Neuronal stem cell (in vitro differentiated cells): ENCODE results near the gene OR5C1.

Source experiments
- DNase-seq: peaks from one replicate; pipeline ENCODE4 v3.0.0-alpha.2; 2013; ENCODE audit warnings: low spot score
- H2AFZ ChIP-seq: one replicate; pipeline ENCODE4 v1.6.1; 2013; ENCODE audit warnings: mild to moderate bottlenecking, low read length, inconsistent platforms
- H2AK5ac ChIP-seq: 2 replicates; pipeline ENCODE4 v1.6.1; 2013; ENCODE audit warnings: low read depth, mild to moderate bottlenecking, inconsistent platforms, low read length, moderate library complexity, mixed read lengths
- H2BK120ac ChIP-seq: 2 replicates; pipeline ENCODE4 v1.6.1; 2013; ENCODE audit warnings: low read depth, mild to moderate bottlenecking, inconsistent platforms, low read length, moderate library complexity, mixed read lengths
- H2BK12ac ChIP-seq: one replicate; pipeline ENCODE4 v1.6.1; 2013; ENCODE audit warnings: low read length, inconsistent platforms
- H2BK15ac ChIP-seq: 2 replicates; pipeline ENCODE4 v1.6.1; 2013; ENCODE audit warnings: mild to moderate bottlenecking, low read length, inconsistent platforms, mixed read lengths
- H2BK5ac ChIP-seq: one replicate; pipeline ENCODE4 v1.6.1; 2013; ENCODE audit warnings: inconsistent platforms, mild to moderate bottlenecking, low read length, moderate library complexity
- H3K14ac ChIP-seq: one replicate; pipeline ENCODE4 v1.6.1; 2013; ENCODE audit warnings: low read length, inconsistent platforms
- H3K18ac ChIP-seq: 2 replicates; pipeline ENCODE4 v1.6.1; 2013; ENCODE audit warnings: low read length, inconsistent platforms
- H3K23ac ChIP-seq: 2 replicates; pipeline ENCODE4 v1.6.1; 2013; ENCODE audit warnings: low read depth, mild to moderate bottlenecking, mixed read lengths, low read length, inconsistent platforms; ENCODE audit not compliant: poor library complexity
- H3K27ac ChIP-seq: replicated peaks from 3 replicates; pipeline ENCODE4 v1.5.1; 2013; ENCODE audit warnings: low read length, inconsistent platforms
- H3K27me3 ChIP-seq, 3 experiments: 2 replicates each; pipeline ENCODE4 v1.6.1; 2013; ENCODE audit warnings: low read length in 3 of 3, mild to moderate bottlenecking in 2 of 3, inconsistent platforms in 1 of 3, low read depth in 1 of 3, mixed read lengths in 1 of 3, moderate library complexity in 1 of 3; ENCODE audit not compliant: control insufficient read depth in 3 of 3, insufficient read depth in 3 of 3
- H3K36me3 ChIP-seq, 2 donors: replicated peaks in 1 of 2; 2 replicates each; pipeline ENCODE4 v1.6.1; 2013; ENCODE audit warnings: low read length in 2 of 2; ENCODE audit not compliant: control insufficient read depth in 2 of 2, insufficient read depth in 2 of 2
- H3K4ac ChIP-seq: 2 replicates; pipeline ENCODE4 v1.6.1; 2013; ENCODE audit warnings: inconsistent platforms, mild to moderate bottlenecking, low read length, moderate library complexity
- H3K4me1 ChIP-seq, 2 donors: 1 replicate in 1 of 2; 2 replicates in 1 of 2; pipeline ENCODE4 v1.6.1; 2013; ENCODE audit warnings: low read length in 2 of 2, low read depth in 1 of 2; ENCODE audit not compliant: control insufficient read depth in 2 of 2, insufficient read depth in 1 of 2
- H3K4me2 ChIP-seq: one replicate; pipeline ENCODE4 v1.6.1; 2013; ENCODE audit warnings: mild to moderate bottlenecking, low read length, inconsistent platforms; ENCODE audit not compliant: insufficient read depth, poor library complexity, severe bottlenecking
- H3K4me3 ChIP-seq, 2 donors: 2 replicates each; pipeline ENCODE4 v1.5.1; 2013; ENCODE audit warnings: low read length in 2 of 2, mild to moderate bottlenecking in 2 of 2, inconsistent platforms in 1 of 2, moderate library complexity in 1 of 2
- H3K79me1 ChIP-seq: one replicate; pipeline ENCODE4 v1.6.1; 2013; ENCODE audit warnings: low read depth, mild to moderate bottlenecking, inconsistent platforms, low read length, moderate library complexity
- H3K9ac ChIP-seq: one replicate; pipeline ENCODE4 v1.6.1; 2013; ENCODE audit warnings: mild to moderate bottlenecking, low read depth, low read length, inconsistent platforms; ENCODE audit not compliant: poor library complexity
- H3K9me3 ChIP-seq, 2 donors: replicated peaks in 1 of 2; 2 replicates each; pipeline versions ENCODE3 to v1.6.1; 2013; ENCODE audit warnings: low read length in 2 of 2, mild to moderate bottlenecking in 2 of 2, inconsistent platforms in 1 of 2, low read depth in 1 of 2, mixed read lengths in 1 of 2, moderate library complexity in 1 of 2; ENCODE audit not compliant: control insufficient read depth in 2 of 2, insufficient read depth in 1 of 2
- H4K8ac ChIP-seq: one replicate; pipeline ENCODE4 v1.6.1; 2013; ENCODE audit warnings: low read depth, mild to moderate bottlenecking, inconsistent platforms, low read length, moderate library complexity
- H4K91ac ChIP-seq: one replicate; pipeline ENCODE4 v1.6.1; 2013; ENCODE audit warnings: low read length, low read depth, mild to moderate bottlenecking, inconsistent platforms; ENCODE audit not compliant: poor library complexity
- WGBS, 2 donors: extraction: QIAGEN DNeasy Blood & Tissue Kit; methylation state at CpG; one replicate each; pipeline ENCODE4 v1.1.7; 2013; ENCODE audit warnings: missing lambda C conversion rate in 2 of 2, mixed read lengths in 1 of 2; ENCODE audit not compliant: insufficient read length in 2 of 2, insufficient replicate concordance in 1 of 2; ENCODE audit errors: extremely low coverage in 2 of 2; 5-methylcytosine and 5-hydroxymethylcytosine counted together

The OR5C1 gene

GRCh38 chr9:122821278-122821943 lies 32.7 kb downstream of the OR5C1 start:
- Histone ChIP-seq H3K9me3 (no peaks in the 10 kb centered on the region), H3K79me1 (peaks cover 6% of the 10 kb centered on the region), H2AK5ac (no peak overlapping the region), H2AFZ (no peak overlapping the region), H3K4me2 (no peak overlapping the region), H4K91ac (no peak overlapping the region), H2BK120ac (no peak overlapping the region), H3K4ac (no peak overlapping the region), H3K36me3 (peaks cover 37 to 93% of the 10 kb centered on the region in 2 donors), H3K4me1 (no peaks in the 10 kb centered on the region), H3K14ac (no peak overlapping the region), H2BK15ac (no peak overlapping the region), H3K27me3 (no peaks in the 10 kb centered on the region), H2BK5ac (no peak overlapping the region), H3K18ac (no peak overlapping the region), H3K4me3 (no peak overlapping the region), H3K27ac (no peak overlapping the region), H4K8ac (no peak overlapping the region), H3K23ac (no peak overlapping the region), H2BK12ac (no peak overlapping the region), H3K9ac (no peak overlapping the region)
- DNase-seq, result no peak
- no CpG with 5 or more reads among the region's 7 CpGs for WGBS, 2 donors

- Histone ChIP-seq H2BK5ac (no peak overlapping the region), H3K27me3 (no peaks in the 10 kb centered on the region), H2AFZ (no peak overlapping the region), H2AK5ac (no peak overlapping the region), H3K4ac (no peak overlapping the region), H3K9me3 (no peaks in the 10 kb centered on the region), H4K91ac (no peak overlapping the region), H3K18ac (no peak overlapping the region), H3K4me2 (no peak overlapping the region), H4K8ac (no peak overlapping the region), H3K23ac (no peak overlapping the region), H3K27ac (no peak overlapping the region), H3K14ac (no peak overlapping the region), H3K9ac (no peak overlapping the region), H3K4me1 (peaks cover 0 to 2% of the 10 kb centered on the region in 2 donors), H2BK15ac (no peak overlapping the region), H3K79me1 (peaks cover 7% of the 10 kb centered on the region), H2BK120ac (no peak overlapping the region), H3K36me3 (peaks cover 35 to 90% of the 10 kb centered on the region in 2 donors), H2BK12ac (no peak overlapping the region), H3K4me3 (no peak overlapping the region)
- no peak for DNase-seq
- WGBS, 2 donors, result no CpG with 5 or more reads among the region's 6 CpGs
These were observed 33.3 kb downstream of the OR5C1 start for GRCh38 chr9:122822056-122822455.

GRCh38 chr9:122822938-122823337 lies 34.2 kb downstream of the OR5C1 start:
- no peak overlapping the region for H2AK5ac ChIP-seq
- no peak overlapping the region for H3K14ac ChIP-seq
- no peak for DNase-seq
- peak overlapping the region in 1 of 2 donors; percentile 38 for H3K4me3 ChIP-seq
- H3K4me1 ChIP-seq, result peaks cover 0 to 2% of the 10 kb centered on the region in 2 donors
- no peak overlapping the region for H3K23ac ChIP-seq
- no peak overlapping the region for H2BK12ac ChIP-seq
- no peak overlapping the region for H3K9ac ChIP-seq
- H3K9me3 ChIP-seq, result no peaks in the 10 kb centered on the region
- H4K8ac ChIP-seq, result no peak overlapping the region
- H2BK5ac ChIP-seq, result no peak overlapping the region
- H3K79me1 ChIP-seq, result peaks cover 6% of the 10 kb centered on the region
- no peaks in the 10 kb centered on the region for H3K27me3 ChIP-seq
- no peak overlapping the region for H2BK15ac ChIP-seq
- H3K4me2 ChIP-seq, result no peak overlapping the region
- H3K27ac ChIP-seq, result no peak overlapping the region
- H3K4ac ChIP-seq, result no peak overlapping the region
- no peak overlapping the region for H2BK120ac ChIP-seq
- H3K18ac ChIP-seq, result no peak overlapping the region
- WGBS, 2 donors, result no CpG with 5 or more reads among the region's 4 CpGs
- H2AFZ ChIP-seq, result no peak overlapping the region
- no peak overlapping the region for H4K91ac ChIP-seq
- H3K36me3 ChIP-seq, result peaks cover 33 to 83% of the 10 kb centered on the region in 2 donors

- no peak overlapping the region for H2BK15ac ChIP-seq
- no peak overlapping the region for H4K8ac ChIP-seq
- H2BK12ac ChIP-seq, result no peak overlapping the region
- peak overlapping the region; percentile 96 for H3K27ac ChIP-seq
- H3K27me3 ChIP-seq, result no peaks in the 10 kb centered on the region
- H2BK120ac ChIP-seq, result no peak overlapping the region
- no peak for DNase-seq
- peak overlapping the region; percentile 78 for H3K4me2 ChIP-seq
- peaks cover 0 to 2% of the 10 kb centered on the region in 2 donors for H3K4me1 ChIP-seq
- H2AK5ac ChIP-seq, result peak overlapping the region; percentile 5
- peak overlapping the region; percentile 92 for H2BK5ac ChIP-seq
- peak overlapping the region; percentile 59 for H3K23ac ChIP-seq
- H3K36me3 ChIP-seq, result peaks cover 16 to 36% of the 10 kb centered on the region in 2 donors
- no CpG with 5 or more reads among the region's 8 CpGs for WGBS, 2 donors
- H3K9ac ChIP-seq, result peak overlapping the region; percentile 94
- no peak overlapping the region for H3K14ac ChIP-seq
- no peak overlapping the region for H3K4ac ChIP-seq
- no peak overlapping the region for H4K91ac ChIP-seq
- no peaks in the 10 kb centered on the region for H3K9me3 ChIP-seq
- peaks cover 4% of the 10 kb centered on the region for H3K79me1 ChIP-seq
- peak overlapping the region; percentile 93 for H2AFZ ChIP-seq
- H3K4me3 ChIP-seq, result peak overlapping the region; percentile 70 to 90
- H3K18ac ChIP-seq, result peak overlapping the region; percentile 44
These were observed 39.0 kb downstream of the OR5C1 start for GRCh38 chr9:122827761-122828093.
